Caki2 (cell line): ENCODE measurements around the gene SKI. TPM values are rescaled to one million over a fixed set of nuclear protein-coding genes. Genes with fewer than 3 reads are reported as not detected.

ENCODE experiments used
- DNase-seq: peaks from one replicate; pipeline ENCODE4 v3.0.0-alpha.2; 2015; ENCODE audit warnings: low read depth
- in situ Hi-C: cut with HindIII; loops from 2 replicates; pipeline ENCODE4 v1.10.0; 2016; ENCODE audit warnings: low sequenced_read_pairs, low pct_unique_long_range_greater_than_20kb, mixed read lengths
- total RNA-seq: library from RNA; depleted of rRNA; stranded (reverse); fragments of >200 nt; shearing (Covaris generic); gene quantifications from 2 replicates; pipeline ENCODE4 v1.2.3, GENCODE V29; 2014; ENCODE audit warnings: low replicate concordance

The SKI gene
- total RNA-seq, 1 experiment from 2014 or later: 5.6 TPM

DNA sequence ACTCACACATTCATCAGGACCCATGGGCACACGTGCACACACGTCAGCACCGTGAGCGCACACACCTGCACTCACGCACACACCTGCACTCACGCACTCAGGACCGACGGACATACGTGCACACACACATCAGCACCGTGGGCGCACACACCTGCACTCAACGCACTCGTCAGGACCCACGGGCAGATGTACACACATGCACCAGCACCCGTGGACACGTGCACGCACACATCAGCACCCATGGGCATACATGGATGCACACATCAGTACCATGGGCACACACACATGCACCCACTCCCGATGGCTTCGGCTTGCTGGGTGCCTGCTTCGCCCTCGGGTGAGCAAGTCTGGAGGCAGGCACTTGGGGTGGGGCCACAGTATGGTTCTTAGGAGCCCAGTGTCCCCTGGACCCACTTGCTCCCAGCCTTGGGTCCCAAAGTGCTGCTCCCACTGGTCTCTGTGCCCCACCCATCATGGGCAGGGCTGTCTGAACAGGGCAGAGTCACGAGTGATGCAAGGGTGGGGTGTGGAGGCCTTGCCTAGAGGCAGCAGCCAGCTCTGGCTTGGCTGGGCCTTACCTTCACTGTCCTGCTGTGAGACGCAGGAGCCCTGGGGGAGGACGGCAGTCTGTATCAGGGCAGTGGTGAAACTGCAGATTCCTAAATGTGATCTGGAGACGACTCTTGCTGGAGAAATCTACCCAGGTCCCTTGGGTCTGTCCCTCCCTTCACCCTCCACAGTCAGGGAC lies 49.8 kb downstream of the SKI start:
- in situ Hi-C loops: no loop called here
- no peak for DNase-seq

DNA sequence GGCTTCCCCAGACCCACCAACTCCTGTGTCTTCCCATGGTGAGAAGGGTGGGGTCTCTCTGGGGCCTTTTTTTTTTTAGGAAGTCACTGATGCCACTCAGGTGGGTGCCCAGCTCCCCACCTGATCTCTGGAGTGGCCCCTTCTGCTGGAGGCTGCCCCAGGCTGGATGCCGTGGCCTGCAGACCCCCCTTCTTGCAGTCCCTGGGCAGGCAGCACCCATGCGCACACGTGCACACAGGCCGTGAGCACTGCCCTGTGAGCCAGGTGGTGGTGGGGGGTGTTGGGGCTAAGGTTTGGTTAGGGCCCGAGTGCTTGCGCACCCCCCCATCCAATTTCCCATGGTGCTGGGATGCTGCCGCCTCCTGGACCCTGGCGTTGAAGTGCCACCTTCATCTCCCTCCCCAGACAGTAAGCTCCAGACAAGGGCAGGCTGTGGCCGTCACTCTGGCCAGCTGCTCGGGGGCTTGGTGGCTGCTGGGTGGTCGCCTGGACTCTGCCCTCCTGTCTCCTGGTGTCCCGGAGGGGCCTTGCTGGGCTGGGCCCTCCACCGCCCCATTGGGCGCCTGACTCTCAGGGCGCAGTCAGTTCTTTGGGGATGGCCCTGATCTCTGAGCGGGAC lies 50.6 kb downstream of the SKI start:
- in situ Hi-C loops: no loop called here
- no peak for DNase-seq

DNA sequence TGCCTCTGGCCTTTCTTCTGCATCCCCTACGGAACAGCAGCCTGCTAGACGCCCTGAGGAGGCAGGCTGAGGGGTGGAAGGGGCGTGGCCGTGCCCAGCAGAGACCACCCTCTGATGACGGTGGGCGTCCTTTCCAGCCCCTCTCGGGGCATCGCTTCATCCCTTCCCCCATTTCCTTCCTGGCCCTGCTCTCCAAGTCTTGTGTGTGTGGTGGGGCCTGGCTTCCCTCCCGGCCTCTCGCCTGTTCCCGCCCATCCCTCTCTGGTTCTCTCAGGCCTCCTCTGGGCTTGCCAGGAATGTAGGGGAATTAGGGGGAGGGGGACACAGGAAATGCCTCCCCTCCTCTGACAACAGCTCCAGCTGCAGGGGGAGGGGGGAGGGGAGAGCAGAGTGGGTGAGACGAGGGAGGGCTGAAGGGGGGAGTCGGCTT lies 51.1 kb downstream of the SKI start:
- no peak for DNase-seq
- in situ Hi-C loops: no loop called here

DNA sequence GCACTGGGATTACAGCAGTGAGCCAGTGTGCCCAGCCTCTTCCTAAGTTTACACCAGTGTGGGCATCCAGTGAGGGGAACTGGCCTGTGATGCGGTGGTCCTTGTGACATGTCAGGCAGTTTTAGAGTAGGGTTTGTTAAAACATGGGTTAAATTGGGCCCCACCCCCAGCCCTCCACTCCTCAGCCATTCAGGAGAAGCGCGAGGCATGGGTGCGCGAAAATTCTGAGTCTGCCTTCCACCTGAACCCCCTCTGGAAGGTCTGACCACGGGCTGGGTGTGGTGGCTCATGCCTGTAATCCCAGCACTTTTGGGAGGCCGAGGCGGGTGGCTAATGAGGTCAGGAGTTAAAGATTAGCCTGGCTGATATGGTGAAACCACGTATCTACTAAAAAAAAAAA lies 51.7 kb downstream of the SKI start:
- no peak for DNase-seq
- in situ Hi-C loops: no loop called here

DNA sequence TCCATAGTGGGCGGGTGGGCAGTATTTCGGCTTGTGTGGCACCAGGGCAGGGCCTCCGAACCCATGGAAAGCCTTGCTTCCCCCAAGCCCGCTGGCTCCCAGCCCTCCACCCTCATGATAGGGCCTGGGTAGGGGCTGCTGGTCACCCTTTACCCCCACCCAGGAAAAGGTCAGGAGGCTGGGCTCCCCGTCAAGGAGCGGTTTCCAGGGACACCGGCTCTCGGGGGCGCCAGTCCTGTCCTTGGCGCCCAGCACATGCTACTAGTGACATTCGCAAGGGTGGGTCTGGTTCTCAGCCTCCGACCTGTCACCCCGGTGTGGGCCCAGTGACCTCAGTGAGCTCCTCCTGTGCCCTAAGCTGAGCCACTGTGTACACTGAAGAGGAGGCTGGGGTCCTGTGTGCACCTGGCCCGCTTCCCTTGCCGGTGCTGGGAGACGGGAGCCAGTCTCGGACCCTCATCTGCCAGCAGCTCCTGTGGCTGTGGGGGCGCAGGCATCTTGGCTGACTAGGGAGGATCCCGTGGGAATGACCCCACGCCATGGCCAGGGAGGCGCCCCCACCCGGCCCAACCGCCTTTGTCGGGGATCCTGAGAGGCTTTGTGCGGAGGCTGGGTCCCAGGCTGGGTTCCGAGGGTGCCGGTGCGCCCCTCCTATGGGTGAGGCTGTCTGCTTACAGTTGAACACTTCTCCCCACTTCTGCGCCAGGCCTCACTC lies 54.6 kb downstream of the SKI start:
- DNase-seq: no peak
- in situ Hi-C loops: no loop called here

DNA sequence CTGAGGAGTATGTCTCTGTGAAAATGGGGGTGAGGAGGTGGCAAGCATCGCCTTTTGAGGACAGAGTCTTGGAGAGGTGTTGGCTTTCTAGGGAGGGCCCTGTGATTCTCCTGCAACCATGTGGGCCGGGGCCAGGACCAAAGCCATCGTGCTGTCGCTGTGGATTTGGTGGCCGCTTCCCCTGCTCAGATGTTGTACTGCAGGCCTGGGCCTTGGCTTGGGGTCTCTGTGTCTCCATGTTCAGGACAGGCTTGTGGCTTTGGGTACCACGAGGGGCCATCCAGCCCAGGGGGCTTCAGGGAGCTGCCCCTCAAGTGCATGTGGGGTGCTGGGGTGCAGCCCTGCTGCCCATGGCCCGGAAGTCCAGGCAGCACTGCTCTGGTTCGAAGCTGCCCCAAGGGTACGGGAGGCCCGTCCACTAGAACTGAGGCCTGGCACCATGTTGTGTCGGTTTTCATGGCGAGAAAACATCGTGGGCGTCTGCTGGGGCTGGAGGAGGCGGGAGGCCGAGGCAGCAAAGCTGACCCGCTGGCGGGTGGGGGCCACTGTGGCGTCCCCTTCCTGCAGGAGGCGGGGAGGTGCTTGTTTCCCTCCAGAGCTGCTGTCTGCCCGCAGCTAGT lies 55.4 kb downstream of the SKI start:
- in situ Hi-C loops: no loop called here
- no peak for DNase-seq

DNA sequence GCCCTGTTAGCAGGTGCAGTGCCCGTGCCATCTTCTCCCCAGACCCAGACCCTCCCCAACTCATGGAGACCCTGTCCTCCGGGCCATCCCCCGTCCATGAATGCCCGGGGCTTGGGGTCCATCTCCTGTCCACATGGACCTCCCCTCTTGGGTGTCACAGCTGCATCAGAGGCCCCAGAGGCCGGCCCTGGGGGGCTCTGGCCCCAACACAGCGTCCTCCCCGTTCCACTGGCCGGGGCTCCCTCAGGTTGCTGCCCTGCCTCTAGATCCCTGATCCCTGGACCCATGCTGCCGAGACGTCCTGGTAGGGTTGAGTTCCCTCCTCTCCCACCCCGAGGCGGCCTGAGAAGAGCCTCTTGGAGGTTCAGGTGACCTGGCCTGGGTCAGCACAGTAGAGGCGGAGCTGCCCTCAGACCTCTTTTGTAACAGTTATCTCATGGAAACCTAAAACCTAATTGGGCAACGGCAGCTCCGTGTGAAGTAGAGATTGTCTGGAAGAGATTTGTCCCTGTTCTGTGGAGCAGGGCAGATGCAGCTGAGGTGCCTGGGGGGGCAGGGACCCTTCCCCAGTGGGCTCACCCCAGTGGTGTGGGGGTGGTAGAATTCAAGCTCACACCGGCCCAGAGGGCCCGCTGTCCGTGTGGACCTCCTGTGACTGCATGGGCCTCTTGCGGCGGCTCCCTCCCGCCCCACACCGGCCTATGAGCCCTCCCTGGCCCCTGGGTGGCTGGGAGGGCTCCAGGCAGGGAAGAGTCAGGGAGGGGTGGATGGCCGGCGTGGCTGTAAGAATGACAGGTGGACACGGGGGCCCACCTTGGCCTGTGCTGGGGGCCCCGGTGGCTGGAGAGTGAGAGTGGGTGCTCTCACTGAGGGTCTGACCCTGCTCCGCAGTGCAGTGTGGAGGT lies 56.1 kb downstream of the SKI start:
- no peak for DNase-seq
- in situ Hi-C loops: no loop called here

DNA sequence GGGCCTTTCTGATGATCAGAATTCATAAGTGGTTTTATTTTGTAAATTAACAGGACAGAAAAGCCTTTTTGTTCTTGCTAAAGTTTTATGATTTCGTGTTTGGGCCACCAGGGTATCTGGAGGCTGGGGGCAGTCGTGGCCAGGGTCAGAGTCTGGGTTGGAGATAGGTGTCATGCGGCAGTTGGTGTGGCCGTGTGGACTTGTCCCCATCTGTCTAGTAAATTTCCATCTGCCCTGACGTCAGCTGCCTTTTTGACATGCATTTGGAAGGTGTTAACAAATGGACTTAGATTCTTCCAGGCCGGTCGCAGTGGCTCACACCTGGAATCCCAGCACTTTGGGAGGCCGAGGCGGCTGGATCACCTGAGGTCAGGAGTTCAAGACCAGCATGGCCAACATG lies 56.8 kb downstream of the SKI start:
- in situ Hi-C loops: no loop called here

DNA sequence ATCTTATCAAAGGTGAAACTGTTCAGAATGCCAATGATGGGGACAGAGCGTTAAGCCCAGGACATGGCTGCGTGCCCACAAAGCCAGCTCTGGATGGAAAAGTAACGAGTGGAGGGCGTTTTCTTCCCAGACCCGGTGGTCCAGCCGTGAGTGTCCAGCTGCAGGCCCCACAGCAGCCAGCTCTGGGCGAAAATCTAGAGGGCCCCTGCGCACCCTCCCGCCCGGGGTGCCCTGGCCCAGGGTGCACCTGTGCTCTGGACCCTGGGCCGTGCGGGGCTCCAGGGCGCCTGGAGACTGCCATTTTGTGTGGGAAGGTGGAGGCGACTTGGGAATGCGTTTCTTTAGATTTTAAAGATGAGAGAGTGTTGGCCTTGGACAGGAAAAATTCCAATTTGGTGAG lies 58.8 kb downstream of the SKI start:
- no peak for DNase-seq
- in situ Hi-C loops: no loop called here

More for the DNA sequence above, 56.8 kb downstream of the SKI start:
- DNase-seq: no peak

DNA sequence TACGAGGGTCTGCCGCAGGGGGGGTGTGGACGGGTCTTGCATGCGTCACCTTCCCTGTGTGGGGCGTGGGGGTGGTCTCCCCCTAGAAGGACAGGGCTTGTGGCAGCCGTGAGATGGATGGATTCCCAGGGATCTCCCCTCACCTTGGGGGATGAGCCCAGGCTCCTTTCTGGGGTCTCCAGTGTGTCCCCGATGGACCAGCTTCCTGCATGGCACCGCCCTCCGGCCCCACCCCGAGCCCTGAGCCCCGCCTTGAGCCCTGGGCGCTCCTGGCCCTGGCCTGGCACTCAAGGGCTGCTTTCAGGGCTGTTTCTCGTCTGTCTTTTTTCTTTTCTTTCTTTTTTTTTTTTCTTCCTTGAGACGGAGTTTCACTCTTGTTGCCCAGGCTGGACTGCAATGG lies 59.5 kb downstream of the SKI start:
- no peak for DNase-seq
- in situ Hi-C loops: no loop called here

DNA sequence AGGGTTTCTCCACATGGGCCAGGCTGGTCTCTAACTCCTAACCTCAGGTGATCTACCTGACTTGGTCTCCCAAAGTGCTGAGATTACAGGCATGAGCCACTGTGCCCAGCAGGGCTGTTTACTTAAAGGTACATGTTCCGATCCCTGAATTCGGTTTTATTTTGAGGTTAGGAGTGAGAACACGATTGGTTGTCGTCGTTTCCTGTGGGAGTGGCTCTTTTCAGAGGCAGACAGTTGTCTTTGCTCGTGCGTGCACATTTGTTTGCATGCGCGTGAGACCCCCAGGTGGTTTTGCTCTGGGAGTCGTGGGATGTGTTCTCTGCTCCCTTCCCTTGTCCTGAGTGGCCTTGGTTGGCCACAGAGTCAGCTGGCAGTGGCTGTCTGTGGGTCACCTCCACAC lies 60.2 kb downstream of the SKI start:
- no peak for DNase-seq
- in situ Hi-C loops: no loop called here

DNA sequence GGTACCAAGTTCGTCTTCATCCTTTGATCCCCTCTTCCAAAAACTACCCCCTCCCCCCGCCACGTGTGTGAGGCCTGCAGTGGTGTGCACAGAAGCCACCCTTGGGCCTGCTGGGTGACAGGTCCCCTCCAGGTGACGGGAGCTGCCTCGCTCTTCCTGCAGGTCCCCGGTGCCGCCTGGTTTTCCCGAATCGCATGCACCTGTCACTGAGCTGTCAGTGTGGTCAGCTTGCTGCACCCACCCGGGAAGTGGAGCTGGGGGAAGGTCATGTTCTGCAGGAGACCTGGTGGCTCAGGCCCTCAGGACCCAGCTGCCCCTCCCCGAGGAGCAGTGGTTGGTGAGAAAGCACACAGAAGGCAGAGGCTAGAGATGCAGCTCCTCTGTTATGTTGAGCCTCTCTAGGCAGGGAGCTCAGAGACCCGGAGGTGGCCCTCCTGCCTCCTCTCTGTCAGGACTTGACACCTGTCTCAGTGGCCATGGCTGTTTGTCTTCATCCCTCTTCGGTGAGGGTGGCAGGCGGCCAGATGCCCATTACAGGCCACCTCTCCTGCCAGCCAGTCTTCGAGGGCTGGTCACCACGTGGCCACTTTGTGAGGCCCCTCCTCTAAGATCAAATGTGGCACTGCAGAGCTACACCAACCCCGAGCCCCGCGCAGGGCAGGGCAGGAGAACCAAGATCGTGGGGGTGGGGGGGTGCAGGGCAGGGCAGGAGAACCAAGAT lies 60.9 kb downstream of the SKI start:
- no peak for DNase-seq
- in situ Hi-C loops: no loop called here

DNA sequence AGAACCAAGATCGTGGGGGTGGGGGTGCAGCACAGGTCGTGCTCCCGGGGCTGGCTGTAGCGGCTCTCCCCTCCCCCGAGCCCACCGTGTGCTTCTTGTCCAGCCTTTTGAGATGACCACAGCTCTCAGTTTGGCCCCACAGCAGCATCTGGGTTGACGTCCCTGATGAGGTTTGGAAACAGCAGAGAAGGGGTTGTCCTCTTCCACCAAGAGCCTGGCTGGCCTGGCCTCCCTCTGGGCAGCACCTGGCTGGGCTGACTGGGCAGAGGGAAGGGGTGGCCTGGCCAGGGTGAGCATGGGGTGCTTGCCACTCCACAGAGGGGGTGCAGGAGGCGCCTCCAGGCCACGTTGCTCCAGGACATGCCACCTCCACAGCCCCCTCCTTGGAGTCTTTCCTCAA lies 61.5 kb downstream of the SKI start:
- in situ Hi-C loops: no loop called here
- DNase-seq: no peak

DNA sequence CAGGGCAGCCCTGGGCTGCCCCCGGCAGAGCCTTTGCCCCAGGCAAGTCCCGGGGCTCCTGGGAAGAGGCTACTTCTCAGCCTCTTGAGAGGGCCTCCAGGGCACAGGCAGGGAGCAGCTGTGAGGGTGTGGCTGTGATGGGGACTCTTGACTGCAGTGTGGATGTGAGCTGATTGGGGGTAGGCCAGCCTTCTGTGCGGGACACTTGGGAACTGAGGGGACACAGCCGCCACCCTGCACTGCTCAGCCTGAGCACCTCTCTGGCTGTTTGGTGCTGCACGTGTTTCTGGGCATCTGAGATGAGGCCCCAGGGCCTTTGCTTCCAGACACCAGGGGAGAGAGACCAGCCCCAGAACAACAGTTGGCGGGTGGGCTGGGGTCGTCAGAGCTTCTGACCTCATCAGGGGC lies 62.1 kb downstream of the SKI start:
- no peak for DNase-seq

DNA sequence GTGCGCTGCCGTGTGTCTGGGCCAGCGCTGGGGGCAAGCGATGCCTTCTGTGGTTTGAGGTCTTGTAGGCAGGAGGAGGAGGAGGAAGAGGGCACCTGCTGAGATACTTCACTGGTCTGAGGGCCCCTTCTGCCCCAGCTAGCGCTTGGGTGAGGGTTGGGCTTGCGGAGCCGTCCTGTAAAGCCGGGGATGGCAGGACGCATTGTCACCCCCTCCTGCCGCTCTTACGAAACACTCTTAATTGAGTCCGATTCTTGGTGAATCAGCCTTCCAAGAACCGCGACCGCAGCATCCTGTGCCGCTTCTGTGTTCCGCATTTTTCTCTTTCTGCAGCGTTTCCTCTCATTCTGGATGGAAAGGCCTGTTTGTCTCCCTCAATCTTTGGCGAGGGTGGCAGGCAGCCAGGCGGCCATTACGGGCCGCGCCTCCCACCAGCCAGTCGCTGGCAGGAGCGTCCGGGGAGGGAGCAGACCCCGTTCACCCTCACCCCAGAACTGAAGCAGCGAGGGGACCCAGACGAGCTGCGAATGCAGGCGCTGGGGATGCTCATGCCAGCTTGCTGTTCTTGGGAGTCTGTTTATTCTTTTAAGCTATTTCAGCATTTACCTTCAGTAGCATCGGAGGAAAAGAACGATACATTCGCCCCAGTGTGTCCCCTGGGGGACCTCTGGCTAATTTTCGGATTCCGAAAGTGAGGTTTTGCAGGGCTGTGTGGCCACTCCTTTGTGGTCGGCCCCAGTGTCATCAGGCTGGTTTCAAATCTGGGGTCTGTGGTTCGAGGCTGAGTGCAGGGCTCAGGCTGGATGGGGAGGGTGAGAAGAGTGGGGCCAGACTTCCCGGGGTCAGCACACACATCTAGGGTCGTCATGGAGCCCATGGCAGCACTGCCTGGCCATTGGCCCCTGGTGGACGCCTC lies 62.7 kb downstream of the SKI start:
- no peak for DNase-seq
- in situ Hi-C loops: no loop called here

More for the DNA sequence above, 62.1 kb downstream of the SKI start:
- in situ Hi-C loops: no loop called here

DNA sequence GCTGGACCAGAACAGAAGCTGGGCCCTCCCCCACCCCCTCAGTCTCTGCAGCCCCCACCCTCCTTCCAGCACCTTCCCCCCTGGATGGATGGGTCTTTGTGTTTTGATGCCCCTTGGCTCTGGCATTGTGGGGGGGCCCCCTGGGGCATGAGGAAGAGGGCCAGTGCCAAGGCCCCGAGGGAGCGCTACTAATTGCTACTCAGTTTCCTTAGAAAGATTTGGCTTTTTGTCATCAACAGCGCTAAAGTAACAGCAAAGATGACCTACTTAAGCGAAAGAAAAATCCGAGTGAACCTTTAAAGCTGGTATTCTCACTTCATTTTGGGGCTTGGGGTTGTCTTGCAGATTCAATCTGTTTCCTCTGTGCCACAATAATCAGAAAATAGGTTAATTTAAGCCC lies 63.5 kb downstream of the SKI start:
- no peak for DNase-seq
- in situ Hi-C loops: no loop called here
